NCI-H2081 treated with DMSO at 0.1 percent for 48 hours (cell line): ENCODE results near the gene TAF9.
"Not testable (repeated sequence)": the region's sequence is repeated elsewhere in the genome, so short reads cannot be mapped to it uniquely, and the experiment has no call there.

Experiments
- DNase-seq: peaks from one replicate; lab custom pipeline; 2025; lab: John Stamatoyannopoulos, UW

The TAF9 gene

GRCh38 chr5:69369340-69370121 lies at the start of gene TAF9, which contains the start of the genes AK6 and RAD17:
Gene TAF9 (minus strand): TSS chr5:69369520. CDS start chr5:69365737, 3,783 bp downstream.
Gene AK6 (minus strand): TSS chr5:69369520. CDS start chr5:69369490, 30 bp downstream.
Gene RAD17 (plus strand): TSS chr5:69369818. CDS start chr5:69372209, 2,391 bp downstream.
- peak; percentile 19 for DNase-seq

- no peak for DNase-seq
Measured at GRCh38 chr5:69418554-69418953, 49.2 kb upstream of the TAF9 start.

- DNase-seq, result no peak
Measured at GRCh38 chr5:69416699-69417098, 47.4 kb upstream of the TAF9 start.

GRCh38 chr5:69416180-69416579 lies 46.9 kb upstream of the TAF9 start:
- no peak for DNase-seq

- no peak for DNase-seq
Measured at GRCh38 chr5:69415584-69415958, 46.3 kb upstream of the TAF9 start.

- no peak for DNase-seq
Measured at GRCh38 chr5:69414885-69415583, 45.7 kb upstream of the TAF9 start, which contains the start of gene MARVELD2. Gene MARVELD2 (plus strand): TSS chr5:69415116. CDS start chr5:69419386, 4,270 bp downstream.

GRCh38 chr5:69404659-69405330 lies 35.5 kb upstream of the TAF9 start:
- DNase-seq, result no peak

GRCh38 chr5:69378376-69378775 lies 9.1 kb upstream of the TAF9 start:
- no peak for DNase-seq

GRCh38 chr5:69374911-69375446 lies 5.7 kb upstream of the TAF9 start:
- DNase-seq, result no peak

GRCh38 chr5:69372394-69372793 lies 3.1 kb upstream of the TAF9 start:
- no peak for DNase-seq

GRCh38 chr5:69370335-69370734 lies 1.0 kb upstream of the TAF9 start:
- not testable (repeated sequence) for DNase-seq

GRCh38 chr5:69368458-69369339 lies 621 bp downstream of the TAF9 start:
- no peak for DNase-seq

- DNase-seq, result no peak
Measured at GRCh38 chr5:69367697-69368279, 1.5 kb downstream of the TAF9 start.

- DNase-seq, result no peak
Measured at GRCh38 chr5:69364850-69365249, 4.5 kb downstream of the TAF9 start.

GRCh38 chr5:69364414-69364813 lies 4.9 kb downstream of the TAF9 start:
- DNase-seq, result no peak

GRCh38 chr5:69360442-69360841 lies 8.9 kb downstream of the TAF9 start:
- no peak for DNase-seq

- no peak for DNase-seq
Measured at GRCh38 chr5:69359699-69360098, 9.6 kb downstream of the TAF9 start.

- no peak for DNase-seq
Measured at GRCh38 chr5:69350664-69351063, 18.7 kb downstream of the TAF9 start.

GRCh38 chr5:69343083-69343482 lies 26.2 kb downstream of the TAF9 start:
- DNase-seq, result no peak

- DNase-seq, result no peak
Measured at GRCh38 chr5:69341520-69342161, 27.7 kb downstream of the TAF9 start.
